Cardiac muscle cell (in vitro differentiated cells and primary cell): ENCODE data around the gene IMPDH1. TPM values are rescaled to one million over a fixed set of nuclear protein-coding genes. Genes with fewer than 3 reads are reported as not detected.

Experiments
- DNase-seq, 2 donors: peaks; one replicate each; pipeline versions ENCODE4 v3.0.0 to v3.0.0-alpha.2; 2010 to 2017; ENCODE audit warnings: low read depth in 1 of 2, low spot score in 1 of 2
- H3K27ac ChIP-seq: fragments of 200-600 bp; sonication (generic); 2 replicates; pipeline ENCODE4 v1.5.1; 2016
- H3K27me3 ChIP-seq: fragments of 200-600 bp; sonication (generic); 2 replicates; pipeline ENCODE4 v1.6.0; 2016; ENCODE audit warnings: control low read depth
- H3K36me3 ChIP-seq: fragments of 200-600 bp; sonication (generic); 2 replicates; pipeline ENCODE4 v1.5.1; 2016; ENCODE audit warnings: control low read depth
- H3K4me1 ChIP-seq: fragments of 200-600 bp; sonication (generic); 2 replicates; pipeline ENCODE4 v1.8.1; 2017; ENCODE audit warnings: low read depth, mild to moderate bottlenecking, mixed run types
- H3K4me3 ChIP-seq: fragments of 200-600 bp; sonication (generic); 2 replicates; pipeline ENCODE4 v1.5.1; 2016; ENCODE audit warnings: mild to moderate bottlenecking
- H3K9me3 ChIP-seq: fragments of 200-600 bp; sonication (generic); 2 replicates; pipeline ENCODE4 v1.5.1; 2017; ENCODE audit warnings: low read depth, mild to moderate bottlenecking, control low read depth
- polyA plus RNA-seq: library from polyadenylated mRNA; unstranded; fragments of >200 nt; fragmentation: Nextera tagmentation; extraction: Ambion mirVana; gene quantifications from 2 replicates; pipeline ENCODE4 v1.2.1, GENCODE V29; 2016
- total RNA-seq: library from RNA; depleted of rRNA; stranded (reverse); fragments of >200 nt; gene quantifications from 2 replicates; pipeline ENCODE4 v1.2.3, GENCODE V29; 2016
- TF ChIP-seq, protein P1 (sequence below): IDR thresholded peaks from 2 replicates; pipeline ENCODE4 v1.5.1; 2012; ENCODE audit warnings: low read depth, mild to moderate bottlenecking, low read length

IMPDH1 gene
- total and polyA plus RNA-seq, 2 experiments from 2014 or later = 20.5 to 24.0 TPM

DNA sequence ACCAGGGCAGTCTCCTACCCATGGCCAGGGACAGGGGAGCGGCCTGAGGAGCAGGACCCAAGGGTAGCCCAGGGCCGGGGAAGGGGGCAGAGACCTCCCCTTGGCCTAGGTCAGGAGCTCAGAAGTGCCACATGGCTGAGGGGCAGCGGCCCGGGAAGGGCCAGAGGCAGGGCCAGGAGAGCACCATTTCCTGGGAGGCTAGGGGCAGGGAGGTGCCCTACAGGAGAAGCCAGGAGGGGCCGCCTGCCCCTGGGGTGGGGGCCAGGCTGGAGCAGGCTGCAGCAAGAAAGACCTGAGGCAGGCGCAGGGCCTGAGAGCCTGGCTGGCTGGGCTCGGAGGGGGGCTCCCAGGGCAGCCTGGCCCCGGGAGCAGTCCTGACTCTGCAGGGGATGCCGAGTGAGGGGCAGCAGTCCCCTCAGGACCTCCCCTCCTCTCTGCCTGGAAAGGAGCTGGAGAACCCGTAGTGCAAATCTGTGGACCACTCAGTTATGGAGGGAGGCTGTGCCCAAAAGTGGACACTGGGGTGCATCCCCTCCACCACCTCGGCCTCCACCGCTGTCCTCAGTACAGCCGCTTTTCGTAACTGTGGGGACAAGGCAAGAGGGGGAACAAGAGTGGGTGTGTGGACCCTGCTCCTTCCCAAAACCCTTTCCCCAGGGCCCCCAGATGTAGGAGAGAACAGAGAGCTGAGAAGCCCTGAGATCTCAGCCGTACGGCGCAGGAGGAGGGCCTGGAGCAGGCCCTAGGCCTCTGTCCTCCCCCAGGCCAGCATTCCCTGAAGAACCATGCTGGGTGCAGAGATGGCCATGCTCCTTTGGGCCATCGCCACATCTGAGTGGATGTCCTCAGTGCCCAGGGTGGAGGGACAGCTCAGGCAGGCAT lies 17.1 kb downstream of the IMPDH1 start:
- Histone ChIP-seq H3K36me3 (no peaks in the 10 kb centered on the region), H3K27me3 (no peaks in the 10 kb centered on the region), H3K27ac (no peak overlapping the region), H3K9me3 (no peaks in the 10 kb centered on the region), H3K4me3 (no peak overlapping the region), H3K4me1 (peaks cover 3% of the 10 kb centered on the region)
- TF ChIP-seq, protein P1, sequence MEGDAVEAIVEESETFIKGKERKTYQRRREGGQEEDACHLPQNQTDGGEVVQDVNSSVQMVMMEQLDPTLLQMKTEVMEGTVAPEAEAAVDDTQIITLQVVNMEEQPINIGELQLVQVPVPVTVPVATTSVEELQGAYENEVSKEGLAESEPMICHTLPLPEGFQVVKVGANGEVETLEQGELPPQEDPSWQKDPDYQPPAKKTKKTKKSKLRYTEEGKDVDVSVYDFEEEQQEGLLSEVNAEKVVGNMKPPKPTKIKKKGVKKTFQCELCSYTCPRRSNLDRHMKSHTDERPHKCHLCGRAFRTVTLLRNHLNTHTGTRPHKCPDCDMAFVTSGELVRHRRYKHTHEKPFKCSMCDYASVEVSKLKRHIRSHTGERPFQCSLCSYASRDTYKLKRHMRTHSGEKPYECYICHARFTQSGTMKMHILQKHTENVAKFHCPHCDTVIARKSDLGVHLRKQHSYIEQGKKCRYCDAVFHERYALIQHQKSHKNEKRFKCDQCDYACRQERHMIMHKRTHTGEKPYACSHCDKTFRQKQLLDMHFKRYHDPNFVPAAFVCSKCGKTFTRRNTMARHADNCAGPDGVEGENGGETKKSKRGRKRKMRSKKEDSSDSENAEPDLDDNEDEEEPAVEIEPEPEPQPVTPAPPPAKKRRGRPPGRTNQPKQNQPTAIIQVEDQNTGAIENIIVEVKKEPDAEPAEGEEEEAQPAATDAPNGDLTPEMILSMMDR = no peak
- no peak for DNase-seq

DNA sequence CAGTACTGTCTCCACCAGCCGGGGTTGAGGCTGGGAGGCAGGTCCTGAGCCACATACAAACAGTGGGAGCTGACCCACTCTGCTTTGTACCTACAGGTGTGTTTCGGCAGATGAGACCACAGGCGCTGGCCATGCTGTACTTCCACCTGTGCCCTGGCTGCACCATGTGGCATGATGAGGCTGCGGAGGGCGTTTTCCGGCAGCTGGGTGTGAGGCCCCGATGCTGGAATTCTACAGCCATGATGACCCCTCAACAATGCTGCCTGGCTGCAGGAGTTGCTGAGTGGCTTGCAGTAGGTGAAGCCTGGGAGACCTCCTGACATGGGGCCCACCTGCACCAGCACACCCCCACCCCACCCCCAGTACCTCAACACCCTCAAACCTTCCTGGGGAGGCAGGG lies 18.0 kb downstream of the IMPDH1 start:
- no peak for DNase-seq
- H3K27me3 ChIP-seq = no peaks in the 10 kb centered on the region
- H3K4me1 ChIP-seq = peaks cover 3% of the 10 kb centered on the region
- H3K36me3 ChIP-seq = no peaks in the 10 kb centered on the region
- H3K9me3 ChIP-seq = no peaks in the 10 kb centered on the region
- no peak overlapping the region for H3K4me3 ChIP-seq
- TF ChIP-seq, protein P1 = no peak
- H3K27ac ChIP-seq = no peak overlapping the region

DNA sequence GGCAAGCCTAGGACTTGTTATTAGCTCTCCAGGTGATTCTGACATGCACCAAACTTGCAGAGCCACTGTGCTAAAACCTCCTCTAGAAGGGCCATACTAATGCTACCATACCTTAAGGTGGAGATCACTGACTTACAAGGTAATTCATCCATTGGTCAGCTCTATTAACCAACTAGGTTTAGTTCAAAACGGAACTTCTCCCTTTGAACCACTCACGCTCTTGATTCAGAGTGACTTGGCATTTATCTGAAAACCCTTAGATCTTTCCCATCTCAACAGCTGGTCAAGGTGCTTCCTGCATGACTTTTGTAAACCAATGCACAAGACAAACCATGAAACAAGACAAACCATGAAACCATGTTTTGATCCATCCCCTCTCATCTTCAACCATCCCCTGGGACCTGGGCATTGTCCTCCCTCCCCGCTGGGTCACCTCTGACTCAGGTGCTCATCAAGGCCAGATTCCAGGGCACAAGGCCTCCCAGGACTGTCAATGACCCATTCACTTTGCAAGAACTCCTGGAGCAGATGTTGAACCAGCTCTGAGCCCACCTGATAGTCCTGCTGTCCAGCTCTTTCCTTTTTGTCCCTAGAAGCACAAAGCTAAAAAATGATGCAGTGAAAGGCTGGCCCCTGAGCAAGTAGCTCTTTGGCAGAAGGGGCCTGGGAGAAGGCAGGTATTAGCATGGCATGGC lies 18.8 kb downstream of the IMPDH1 start:
- no peak for DNase-seq
- TF ChIP-seq, protein P1 = no peak
- H3K27ac ChIP-seq = no peak overlapping the region

DNA sequence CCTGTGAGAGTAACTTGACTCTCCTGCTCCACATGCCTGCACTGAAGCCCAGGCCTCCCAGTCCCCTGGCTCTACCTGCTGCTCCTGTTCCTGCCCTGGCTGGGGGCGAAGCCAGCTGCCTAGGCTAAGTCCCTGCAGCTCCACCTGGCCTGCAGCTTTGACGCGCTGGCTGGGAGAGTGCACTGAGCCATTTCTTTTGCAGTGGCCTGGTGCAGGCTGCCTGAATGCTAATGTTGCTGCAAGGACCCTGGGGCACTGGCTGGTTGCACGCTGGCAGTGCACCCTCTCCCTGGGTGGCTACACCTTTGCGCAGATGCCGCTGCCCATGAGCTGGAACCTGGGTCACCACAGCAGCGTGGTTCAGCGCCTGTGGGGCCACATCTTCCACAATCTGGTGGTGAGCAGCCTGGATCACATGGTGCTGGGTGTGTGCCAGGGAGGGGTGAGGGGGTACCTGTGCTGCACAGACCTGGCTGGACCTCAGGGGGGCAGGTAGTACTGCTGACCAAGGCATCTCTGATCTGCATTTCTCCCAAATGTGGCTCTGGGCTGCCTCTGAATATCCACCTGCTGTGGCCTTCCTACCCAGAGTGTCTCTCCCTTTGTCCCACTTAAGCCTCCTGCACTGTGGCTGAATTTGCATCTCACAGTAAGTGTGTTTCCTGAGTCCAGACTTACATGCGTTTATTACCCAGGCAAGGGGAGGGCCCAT lies 20.0 kb downstream of the IMPDH1 start:
- Histone ChIP-seq H3K36me3 (no peaks in the 10 kb centered on the region), H3K9me3 (no peaks in the 10 kb centered on the region), H3K27me3 (no peaks in the 10 kb centered on the region), H3K27ac (no peak overlapping the region), H3K4me3 (no peak overlapping the region), H3K4me1 (peaks cover 3% of the 10 kb centered on the region)
- DNase-seq = no peak
- TF ChIP-seq, protein P1 = no peak

More for the DNA sequence above, 18.8 kb downstream of the IMPDH1 start:
- H3K4me1 ChIP-seq = peaks cover 3% of the 10 kb centered on the region
- no peaks in the 10 kb centered on the region for H3K27me3 ChIP-seq
- no peak overlapping the region for H3K4me3 ChIP-seq
- H3K36me3 ChIP-seq = no peaks in the 10 kb centered on the region
- H3K9me3 ChIP-seq = no peaks in the 10 kb centered on the region

DNA sequence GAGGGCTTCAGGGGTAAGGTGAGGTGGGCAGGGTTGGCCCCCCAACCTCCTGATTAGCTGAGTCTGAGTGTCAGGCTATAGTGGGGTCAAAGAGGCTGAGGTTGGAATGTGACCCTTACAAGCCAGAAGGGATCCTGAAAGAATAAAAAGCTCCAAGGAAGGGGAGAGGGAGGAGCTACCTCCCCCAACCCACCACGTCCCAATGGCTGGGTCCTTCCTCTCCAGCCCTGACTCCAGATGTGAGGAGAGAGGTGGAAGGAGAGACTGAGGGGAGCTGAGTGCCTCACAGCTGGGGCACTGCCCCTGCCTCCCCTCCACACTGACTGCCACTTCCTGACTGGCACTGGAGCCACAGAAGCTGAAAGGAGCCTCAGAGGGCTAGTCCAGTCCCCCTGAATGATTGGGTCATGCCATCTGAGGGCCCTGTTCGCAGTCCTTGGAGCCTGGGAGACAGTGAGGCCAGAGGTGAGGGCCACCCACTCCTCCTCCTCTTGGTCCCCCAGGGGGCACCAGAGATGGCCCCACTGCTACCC lies 20.6 kb downstream of the IMPDH1 start:
- peaks cover 3% of the 10 kb centered on the region for H3K4me1 ChIP-seq
- no peak for DNase-seq
- H3K27ac ChIP-seq = no peak overlapping the region
- H3K9me3 ChIP-seq = no peaks in the 10 kb centered on the region
- H3K27me3 ChIP-seq = no peaks in the 10 kb centered on the region
- no peaks in the 10 kb centered on the region for H3K36me3 ChIP-seq
- no peak overlapping the region for H3K4me3 ChIP-seq
- TF ChIP-seq, protein P1 = no peak
